HAP-1 (cell line): ENCODE data around the gene P4HA2.
A peak's percentile ranks its signal among the peaks of the same experiment; 100 is the strongest.

Experiments
- DNase-seq, 2 experiments: peaks; one replicate each; pipeline ENCODE4 v3.0.0-alpha.2; 2016 to 2020; ENCODE audit warnings: low spot score in 2 of 2
- H3K27me3 ChIP-seq: fragments of 250-450 bp; sonication (Bioruptor Pico); 2 replicates; pipeline ENCODE4 v1.5.1; 2020; ENCODE audit warnings: low read depth, mild to moderate bottlenecking, moderate library complexity
- H3K36me3 ChIP-seq: fragments of 250-450 bp; sonication (Bioruptor Pico); replicated peaks from 2 replicates; pipeline ENCODE4 v1.5.1; 2020; ENCODE audit warnings: mild to moderate bottlenecking
- H3K4me1 ChIP-seq: fragments of 250-450 bp; sonication (Bioruptor Pico); 2 replicates; pipeline ENCODE4 v1.5.1; 2020; ENCODE audit warnings: mild to moderate bottlenecking
- H3K4me3 ChIP-seq: fragments of 250-450 bp; sonication (Bioruptor Pico); 2 replicates; pipeline ENCODE4 v1.5.1; 2020; ENCODE audit warnings: mild to moderate bottlenecking, moderate library complexity
- H3K9me3 ChIP-seq: fragments of 250-450 bp; sonication (Bioruptor Pico); 2 replicates; pipeline ENCODE4 v1.5.1; 2020; ENCODE audit warnings: mild to moderate bottlenecking, moderate library complexity
- in situ Hi-C: fragments of 300-500 bp; cut with MboI; formaldehyde crosslinking; loops from 3 replicates; pipeline ENCODE4 v1.14.3; 2020; ENCODE audit warnings: low sequenced_read_pairs, inconsistent platforms, mixed read lengths

P4HA2 gene

DNA sequence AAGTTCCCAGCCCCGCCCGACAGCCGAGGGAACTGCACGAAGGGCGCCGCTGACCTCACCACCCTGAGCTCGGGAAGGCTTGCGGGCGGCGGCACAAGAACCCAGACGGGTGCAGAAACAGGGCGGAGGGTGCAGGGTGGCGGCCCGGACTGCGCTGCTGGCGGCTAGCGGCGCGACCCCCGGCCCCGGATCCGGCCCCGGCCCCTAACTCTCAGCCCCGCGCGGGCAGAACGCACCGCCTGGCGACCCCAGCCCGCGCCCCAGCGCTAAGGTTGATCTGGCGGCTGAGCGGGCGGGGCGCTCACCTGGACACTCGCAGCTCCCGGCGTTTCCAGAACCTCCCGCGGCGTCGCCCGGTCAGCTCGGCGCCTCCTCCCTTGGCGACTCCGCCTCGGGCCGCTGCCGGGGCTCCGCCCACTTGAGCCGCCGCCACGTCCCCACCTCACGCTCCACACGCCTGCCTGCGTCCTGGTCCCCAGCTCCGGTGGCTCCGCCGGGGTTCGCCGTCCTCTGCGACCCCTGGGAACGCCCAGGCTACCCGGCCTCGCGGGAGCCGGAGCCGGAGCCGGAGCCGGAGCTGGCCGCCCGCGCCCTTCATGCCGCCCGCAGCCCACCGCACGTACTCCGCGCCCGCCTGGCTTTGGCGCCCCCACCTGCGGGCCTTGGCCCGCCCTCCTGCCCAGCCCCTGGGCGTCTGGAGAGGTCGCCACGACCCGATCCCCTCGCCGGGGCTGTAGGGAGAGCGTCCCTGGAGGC lies at the start of gene P4HA2:
Gene P4HA2 (minus strand): TSS at position 369 of the 756 bp plus-strand sequence. CDS start 9,227 bp downstream, outside the sequence.
- Histone ChIP-seq H3K27me3 (no peaks in the 10 kb centered on the region), H3K9me3 (no peaks in the 10 kb centered on the region), H3K4me3 (peak within 1 kb of the TSS; percentile 48), H3K4me1 (peaks cover 15% of the 10 kb centered on the region), H3K36me3 (no peaks in the 10 kb centered on the region)
- in situ Hi-C loops: no loop called here
- peak; percentile 74 to 86 for DNase-seq

GRCh38 chr5:132277256-132277655 lies 49.6 kb upstream of the P4HA2 start:
- no peaks in the 10 kb centered on the region for H3K27me3 ChIP-seq
- H3K4me1 ChIP-seq: no peaks in the 10 kb centered on the region; the same call in 1 of the 2 replicates
- no peaks in the 10 kb centered on the region for H3K9me3 ChIP-seq
- in situ Hi-C loops: loop anchor here (10.0 kb wide), 1 partner anchor 228 kb away; no protein-coding TSS in a partner anchor
- DNase-seq: no peak
- H3K36me3 ChIP-seq: no peaks in the 10 kb centered on the region
- no peak overlapping the region for H3K4me3 ChIP-seq

DNA sequence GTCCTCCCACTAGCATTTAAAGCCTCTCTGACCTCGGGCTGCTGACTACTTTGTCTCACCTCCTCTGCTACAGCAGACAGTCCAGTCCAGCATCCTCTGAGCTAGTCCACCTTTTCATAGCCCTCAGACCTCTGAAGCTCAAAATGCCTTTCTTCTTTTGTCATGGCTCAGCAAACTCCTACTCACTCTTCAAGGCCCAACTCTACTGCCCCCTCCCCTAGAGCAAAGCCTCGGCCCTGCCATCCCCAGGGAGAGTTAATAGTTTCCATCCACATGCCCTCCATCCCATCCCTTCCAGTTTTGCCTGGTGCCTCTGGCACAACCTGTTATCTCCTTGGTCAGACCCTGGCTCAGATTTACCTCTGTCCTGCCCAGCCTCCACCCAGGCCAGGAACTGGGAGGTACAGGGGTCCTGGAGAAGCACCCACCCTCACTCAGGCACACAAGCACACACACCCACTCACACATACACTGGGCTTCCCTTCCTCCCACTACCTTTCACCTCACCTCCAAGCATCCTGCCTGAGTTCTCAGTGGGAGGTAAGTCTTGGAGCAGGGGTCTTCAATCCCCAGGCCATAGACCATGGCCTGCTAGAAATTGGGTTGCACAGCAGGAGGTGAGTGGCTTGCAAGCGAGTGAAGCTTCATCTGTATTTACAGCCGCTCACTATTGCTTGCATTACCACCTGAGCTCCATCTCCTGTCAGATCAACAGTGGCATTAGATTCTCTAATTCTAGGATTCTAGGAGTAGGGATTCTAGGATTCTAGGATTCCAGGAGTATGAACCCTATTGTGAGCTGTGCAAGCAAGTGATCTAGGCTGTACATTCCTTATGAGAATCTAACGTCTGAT lies 47.9 kb upstream of the P4HA2 start:
- DNase-seq: peak in 1 of 2 experiments; percentile 5
- Histone ChIP-seq H3K9me3 (no peaks in the 10 kb centered on the region), H3K27me3 (no peaks in the 10 kb centered on the region), H3K36me3 (no peaks in the 10 kb centered on the region), H3K4me1 (no peaks in the 10 kb centered on the region; the same call in 1 of the 2 replicates), H3K4me3 (no peak overlapping the region)
- in situ Hi-C loops: loop anchor here (10.0 kb wide), 1 partner anchor 229 kb away; no protein-coding TSS in a partner anchor

GRCh38 chr5:132274050-132274792 lies 46.6 kb upstream of the P4HA2 start:
- H3K4me3 ChIP-seq: no peak overlapping the region
- peak in 1 of 2 experiments; percentile 4 for DNase-seq
- H3K27me3 ChIP-seq: no peaks in the 10 kb centered on the region
- no peaks in the 10 kb centered on the region for H3K9me3 ChIP-seq
- no peaks in the 10 kb centered on the region for H3K36me3 ChIP-seq
- no peaks in the 10 kb centered on the region; the same call in 1 of the 2 replicates for H3K4me1 ChIP-seq
- in situ Hi-C loops: loop anchor here (10.0 kb wide), 1 partner anchor 231 kb away; no protein-coding TSS in a partner anchor

GRCh38 chr5:132273631-132274030 lies 46.0 kb upstream of the P4HA2 start:
- no peaks in the 10 kb centered on the region; the same call in 1 of the 2 replicates for H3K4me1 ChIP-seq
- no peak for DNase-seq
- H3K36me3 ChIP-seq: no peaks in the 10 kb centered on the region
- no peaks in the 10 kb centered on the region for H3K9me3 ChIP-seq
- H3K4me3 ChIP-seq: no peak overlapping the region
- H3K27me3 ChIP-seq: no peaks in the 10 kb centered on the region
- in situ Hi-C loops: loop anchor here (10.0 kb wide), 1 partner anchor 231 kb away; no protein-coding TSS in a partner anchor

- Histone ChIP-seq H3K27me3 (no peaks in the 10 kb centered on the region), H3K4me3 (no peak overlapping the region), H3K36me3 (no peaks in the 10 kb centered on the region), H3K9me3 (no peaks in the 10 kb centered on the region), H3K4me1 (no peaks in the 10 kb centered on the region)
- in situ Hi-C loops: loop anchor here (10.0 kb wide), 1 partner anchor 232 kb away; no protein-coding TSS in a partner anchor
- DNase-seq: peak; percentile 73 to 90
Observed at GRCh38 chr5:132272311-132273210, 44.9 kb upstream of the P4HA2 start.

GRCh38 chr5:132271251-132272246 lies 43.9 kb upstream of the P4HA2 start:
- no peaks in the 10 kb centered on the region for H3K9me3 ChIP-seq
- H3K36me3 ChIP-seq: no peaks in the 10 kb centered on the region
- no peaks in the 10 kb centered on the region for H3K27me3 ChIP-seq
- no peak overlapping the region for H3K4me3 ChIP-seq
- no peaks in the 10 kb centered on the region for H3K4me1 ChIP-seq
- DNase-seq: peak in 1 of 2 experiments; percentile 4
- in situ Hi-C loops: loop anchor here (10.0 kb wide), 1 partner anchor 233 kb away; no protein-coding TSS in a partner anchor

DNA sequence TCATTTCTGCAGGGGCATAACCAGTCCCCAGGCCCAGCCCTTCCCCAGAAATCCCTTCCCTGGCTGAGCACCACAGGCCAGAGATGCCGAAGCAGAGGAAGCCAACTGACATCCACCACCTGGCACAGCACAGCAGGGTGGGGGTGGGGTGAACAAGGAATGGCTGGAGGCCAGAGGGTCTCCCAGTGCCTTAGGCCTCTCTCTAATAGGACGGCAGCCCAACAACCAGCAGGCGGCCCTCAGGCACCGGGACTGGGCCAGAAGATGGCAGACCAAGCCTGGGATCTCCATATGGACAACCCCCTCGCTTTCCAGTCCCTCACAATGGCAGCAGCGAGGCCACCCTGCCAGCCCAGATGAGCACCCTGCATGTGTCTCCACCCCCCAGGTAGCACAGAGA lies 43.1 kb upstream of the P4HA2 start:
- Histone ChIP-seq H3K4me1 (no peaks in the 10 kb centered on the region), H3K9me3 (no peaks in the 10 kb centered on the region), H3K4me3 (no peak overlapping the region), H3K27me3 (no peaks in the 10 kb centered on the region), H3K36me3 (no peaks in the 10 kb centered on the region)
- in situ Hi-C loops: loop anchor here (10.0 kb wide), 1 partner anchor 234 kb away; no protein-coding TSS in a partner anchor
- DNase-seq: peak in 1 of 2 experiments; percentile 5

- Histone ChIP-seq H3K9me3 (no peaks in the 10 kb centered on the region), H3K36me3 (no peaks in the 10 kb centered on the region), H3K4me3 (no peak overlapping the region), H3K27me3 (no peaks in the 10 kb centered on the region), H3K4me1 (no peaks in the 10 kb centered on the region)
- in situ Hi-C loops: loop anchor here (10.0 kb wide), 1 partner anchor 235 kb away; no protein-coding TSS in a partner anchor
- no peak for DNase-seq
Observed at GRCh38 chr5:132270335-132270665, 42.6 kb upstream of the P4HA2 start.

- in situ Hi-C loops: loop anchor here (10.0 kb wide), 1 partner anchor 235 kb away; no protein-coding TSS in a partner anchor
- no peak for DNase-seq
Observed at GRCh38 chr5:132269635-132270334, 42.1 kb upstream of the P4HA2 start.

More at GRCh38 chr5:132269635-132270334, 42.1 kb upstream of the P4HA2 start:
- Histone ChIP-seq H3K4me3 (no peak overlapping the region), H3K9me3 (no peaks in the 10 kb centered on the region), H3K4me1 (no peaks in the 10 kb centered on the region), H3K36me3 (no peaks in the 10 kb centered on the region), H3K27me3 (no peaks in the 10 kb centered on the region)
